HG03565 (cell line): ENCODE data around the gene STAMBP.
"Not testable (repeated sequence)": the region's sequence is repeated elsewhere in the genome, so short reads cannot be mapped to it uniquely, and the experiment has no call there.

Experiments
- ATAC-seq: cut with Tn5 transposase; IDR thresholded peaks from one replicate; pipeline ENCODE4 v1.9.1; 2021; ENCODE audit warnings: mild to moderate bottlenecking, moderate library complexity; ENCODE audit not compliant: unreplicated experiment

STAMBP gene

GRCh38 chr2:73828818-73829570, at the start of gene STAMBP:
Gene STAMBP, plus strand, starts transcription at chr2:73828961. Its CDS starts 1,896 bp downstream, at chr2:73830857.
- peak; percentile 65 for ATAC-seq

DNA sequence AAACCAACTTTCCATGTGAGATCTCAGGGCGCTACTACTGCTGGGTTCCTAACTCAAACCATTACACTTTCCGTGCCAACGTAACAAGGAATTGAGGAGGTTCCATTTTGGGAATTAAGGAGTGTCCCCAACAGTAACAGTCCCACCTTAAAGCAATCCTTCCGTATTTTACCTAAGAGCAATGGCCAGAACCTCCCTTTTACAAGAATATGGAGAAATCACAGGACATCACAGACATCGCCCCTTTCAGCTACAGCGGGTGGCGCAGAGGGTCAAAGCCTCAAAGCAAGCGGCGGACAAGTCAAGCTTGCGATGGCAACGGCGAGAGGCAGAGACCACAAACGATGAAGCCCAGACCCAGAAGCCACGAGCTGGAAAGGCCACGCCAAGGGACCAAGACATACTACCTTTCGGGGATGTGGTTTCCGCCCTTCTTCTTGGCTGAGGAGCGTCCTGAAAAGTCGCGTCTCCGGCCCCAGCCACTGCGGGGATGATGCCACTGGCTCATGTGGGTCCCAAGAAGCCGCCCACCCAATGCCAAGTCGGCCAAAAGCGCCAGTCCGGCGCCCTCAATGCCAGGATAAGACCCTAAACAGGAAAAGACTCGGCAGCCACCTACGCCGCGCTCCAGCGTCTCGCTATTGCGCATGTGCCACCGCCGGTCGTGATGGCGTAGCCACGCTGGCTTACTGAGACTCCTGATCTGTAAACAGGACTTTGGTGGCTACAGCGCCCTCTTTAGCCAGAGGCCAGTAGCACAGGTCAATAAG, 49.1 kb upstream of the STAMBP start, which contains the start of gene DUSP11:
DUSP11 (minus strand) TSS at position 637 of the 770 bp plus-strand sequence; CDS start at position 508, 129 bp downstream.
- peak; percentile 99 for ATAC-seq

GRCh38 chr2:73780237-73780582, 48.6 kb upstream of the STAMBP start:
- ATAC-seq: no peak

- ATAC-seq: not testable (repeated sequence)
These were observed 45.4 kb upstream of the STAMBP start for GRCh38 chr2:73783402-73783801.

DNA sequence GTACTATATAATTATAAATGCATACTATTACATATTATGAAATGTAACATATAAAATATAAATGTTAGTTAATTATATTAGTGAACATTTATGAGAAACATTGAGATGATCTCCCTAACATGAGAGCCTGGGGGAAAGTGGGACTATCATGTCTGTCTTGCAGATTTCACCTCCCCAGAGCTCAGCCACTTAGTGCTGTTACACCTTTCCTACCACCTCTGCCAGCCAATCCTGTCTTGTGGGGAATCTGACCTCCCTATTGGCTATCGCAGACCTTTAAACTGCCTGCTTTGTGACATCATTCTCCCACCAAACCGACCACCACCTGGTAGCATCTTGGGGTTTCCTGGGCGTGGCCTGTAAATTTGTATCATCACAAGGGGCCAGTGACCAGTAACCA, 44.9 kb upstream of the STAMBP start, which contains the start of gene C2orf78:
C2orf78 (plus strand) TSS at position 301 of the 400 bp plus-strand sequence. CDS start 127 bp downstream, outside the sequence.
- ATAC-seq: not testable (repeated sequence)

GRCh38 chr2:73811878-73812277, 16.9 kb upstream of the STAMBP start:
- ATAC-seq: no peak

DNA sequence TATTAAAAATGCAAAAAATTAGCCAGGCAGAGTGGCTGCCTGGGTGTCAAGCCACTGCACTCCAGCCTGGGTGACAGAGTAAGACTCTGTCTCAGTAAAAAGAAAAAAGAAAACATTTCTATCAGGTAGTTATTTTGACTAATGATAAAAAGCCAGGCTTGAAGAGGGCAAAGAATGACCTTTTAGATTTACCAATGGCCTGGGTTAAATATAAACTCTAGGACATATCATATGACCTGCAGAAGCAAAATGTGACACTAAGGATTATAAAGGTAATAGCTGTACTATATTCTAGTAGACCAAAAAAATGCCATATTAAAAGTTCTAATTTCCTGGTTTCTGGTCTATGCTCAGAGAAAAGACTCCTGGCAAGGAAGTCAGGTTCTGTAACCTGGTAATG, 16.1 kb upstream of the STAMBP start:
- no peak for ATAC-seq

- ATAC-seq: no peak
These were observed 10.5 kb upstream of the STAMBP start for GRCh38 chr2:73818296-73818695.

GRCh38 chr2:73821227-73821626, 7.5 kb upstream of the STAMBP start:
- peak; percentile 64 for ATAC-seq

DNA sequence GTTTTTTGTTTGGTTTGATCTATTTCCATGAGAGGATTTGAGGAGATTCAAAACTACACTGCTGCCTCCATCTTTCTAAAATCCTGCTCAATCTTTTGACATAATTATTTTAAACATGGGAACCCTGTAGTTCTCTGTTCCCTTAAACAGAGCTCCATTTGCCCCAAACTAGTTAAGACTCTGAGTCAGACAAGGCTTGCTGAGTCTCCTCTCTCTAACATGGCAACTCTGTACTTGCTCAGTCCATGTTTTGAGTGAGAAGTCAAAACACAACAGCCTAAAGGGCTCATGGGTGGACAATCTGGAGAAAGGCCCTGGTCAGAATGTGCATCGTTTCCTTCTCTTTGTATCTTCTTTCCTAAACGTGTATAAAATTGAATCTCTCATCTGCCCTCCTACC, 7.1 kb upstream of the STAMBP start:
- no peak for ATAC-seq

- ATAC-seq: peak; percentile 45
These were observed 6.5 kb upstream of the STAMBP start for GRCh38 chr2:73822276-73822675.

DNA sequence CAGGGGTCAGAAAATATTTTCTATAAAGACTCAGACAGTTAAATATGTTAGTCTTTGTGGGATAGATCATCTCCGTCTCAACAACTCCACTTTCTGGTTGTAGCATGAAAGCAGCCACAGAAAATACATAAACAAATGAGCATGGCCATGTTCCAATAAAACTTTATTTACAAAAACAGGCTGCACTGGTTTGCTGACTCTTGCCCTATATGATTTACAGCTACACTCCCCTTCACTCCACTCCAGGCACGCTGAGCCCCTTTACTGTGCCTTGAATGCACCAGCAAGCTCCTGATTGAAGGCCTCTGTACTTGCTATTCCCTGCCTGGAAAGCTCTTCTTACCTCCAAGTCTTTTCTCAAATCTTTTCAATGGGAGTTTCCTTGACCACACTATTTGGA, 5.8 kb upstream of the STAMBP start:
- ATAC-seq: no peak

DNA sequence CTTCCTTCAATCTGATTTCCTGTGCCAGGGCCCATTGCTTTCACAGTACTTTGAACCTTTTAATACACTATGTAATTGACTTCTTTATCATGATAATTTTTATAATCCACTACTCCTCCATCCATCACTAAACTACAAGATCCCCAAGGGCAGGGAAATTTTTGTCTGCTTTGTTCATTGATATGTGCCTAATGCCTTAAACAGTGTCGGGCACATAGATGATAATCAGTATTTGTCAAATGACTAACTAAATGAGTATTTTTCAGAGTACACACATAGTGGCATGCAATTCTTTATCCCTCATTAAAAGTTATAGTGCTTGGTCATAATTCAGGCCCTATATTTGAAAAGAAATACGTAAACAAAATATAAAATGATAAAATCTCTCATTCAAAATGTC, 5.3 kb upstream of the STAMBP start:
- no peak for ATAC-seq

GRCh38 chr2:73823916-73824523, 4.7 kb upstream of the STAMBP start:
- ATAC-seq: no peak

GRCh38 chr2:73825408-73825807, 3.4 kb upstream of the STAMBP start:
- no peak for ATAC-seq

- ATAC-seq: no peak
These were observed 1.7 kb upstream of the STAMBP start for GRCh38 chr2:73827018-73827417.

DNA sequence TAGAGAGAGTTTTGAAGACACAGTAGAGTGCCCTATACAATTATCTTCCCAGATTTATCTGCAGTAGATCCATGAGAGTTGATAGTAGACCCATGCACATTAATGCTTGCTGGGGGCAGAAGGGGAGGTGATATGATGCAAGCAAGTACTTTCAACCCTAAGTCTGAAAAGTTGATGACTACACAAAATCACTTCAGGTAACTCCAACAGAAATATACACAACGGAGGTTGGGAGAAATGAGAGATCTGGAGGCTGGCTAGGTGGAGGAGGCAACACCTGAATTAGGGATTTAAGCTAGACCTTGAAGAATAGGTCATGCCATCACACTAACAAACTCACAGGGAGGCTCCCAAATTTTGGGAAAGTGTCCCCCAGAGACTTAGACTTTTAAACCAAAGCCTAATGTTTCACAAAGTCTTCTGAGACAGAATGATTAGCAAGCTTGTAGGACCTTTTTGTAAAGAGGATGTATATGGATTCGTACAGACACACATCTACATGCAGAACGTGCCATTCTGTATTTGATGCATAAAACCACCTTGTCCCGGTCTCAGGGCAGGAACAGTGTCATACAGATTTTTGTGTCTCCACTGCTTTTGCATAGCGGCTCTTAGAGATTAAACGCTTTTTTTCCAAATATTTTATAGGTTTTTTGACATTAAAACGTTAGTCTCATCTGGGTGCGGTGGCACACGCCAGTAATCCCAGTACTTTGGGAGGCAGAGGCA, 937 bp upstream of the STAMBP start:
- ATAC-seq: no peak

GRCh38 chr2:73828389-73828817, 358 bp upstream of the STAMBP start:
- no peak for ATAC-seq

GRCh38 chr2:73830871-73831401, 2.2 kb downstream of the STAMBP start:
- no peak for ATAC-seq

- no peak for ATAC-seq
These were observed 4.2 kb downstream of the STAMBP start for GRCh38 chr2:73832930-73833329.
